ENCODE data around the gene TLE4. TPM values are rescaled to one million over a fixed set of nuclear protein-coding genes. Genes with fewer than 3 reads are reported as not detected.

Gene TLE4
- total and polyA plus RNA-seq, 10 of the 15 experiments (the other 5 are each of a cell fraction or from before 2014, with no cell fraction given): 5.3 to 53.3 (median 23.3) TPM

- H3K79me2 ChIP-seq (ENCODE audit: control insufficient read depth, insufficient read depth, low read length): no peaks in the 10 kb centered on the region
- CTCF ChIA-PET: no interaction called here
- RAD21 ChIA-PET (ENCODE audit: unreplicated experiment): interaction anchor here (2.7 kb wide), 1 partner anchor 59 kb away, joined by 16 read pairs; the partner anchor contains the start of gene TLE4
- intact Hi-C loops (cut with micrococcal nuclease; ENCODE audit: unreplicated experiment): no loop called here
- no peak overlapping the region for H2AFZ ChIP-seq (ENCODE audit: control insufficient read depth, low read depth, low read length)
- H3K27me3 ChIP-seq (replicated peaks in 1 of 2; ENCODE audit: control insufficient read depth in 2 of 2, insufficient read depth in 2 of 2, low read length in 1 of 2): no peaks in the 10 kb centered on the region
- H3K36me3 ChIP-seq (ENCODE audit: control insufficient read depth in 2 of 2, insufficient read depth in 2 of 2, low read length in 1 of 2): peaks cover 0 to 2% of the 10 kb centered on the region in 2 experiments; a peak in 2 of 4 replicates
- peak; percentile 93 for ATAC-seq
- H4K20me1 ChIP-seq (ENCODE audit: control insufficient read depth, insufficient read depth): no peaks in the 10 kb centered on the region
- POLR2A ChIA-PET: interaction anchor here (1.8 kb wide), 1 partner anchor 15 kb away, joined by 6 read pairs; no protein-coding TSS in a partner anchor
- in situ Hi-C loops (cut with MboI): no loop called here
- 19% methylated on average over 5 of the region's 5 CpGs for WGBS (ENCODE audit: insufficient coverage, insufficient replicate concordance, low lambda C conversion rate, missing lambda C conversion rate)
- SMC1A ChIA-PET (ENCODE audit: uncharacterized antibody, unreplicated experiment): interaction anchor here (0.6 to 1.3 kb wide), 2 partner anchors 59 to 65 kb away, joined by 3 to 4 read pairs; partner anchors contain the start of gene TLE4
- FAIRE-seq: peak; percentile 52
- peak; percentile 49 for DNase-seq (ENCODE audit: low read depth, low spot score)
- peak overlapping the region; percentile 56 for H3K4me2 ChIP-seq (ENCODE audit: control insufficient read depth, insufficient read depth)
- H3K4me1 ChIP-seq (ENCODE audit: control insufficient read depth, insufficient read depth, low read length): peaks cover 8% of the 10 kb centered on the region
- peak overlapping the region; percentile 30; the same call in 1 of the 2 replicates for H3K27ac ChIP-seq (ENCODE audit: control insufficient read depth, insufficient read depth)
- H3K9me3 ChIP-seq (replicated peaks; ENCODE audit: control insufficient read depth, insufficient read depth, low read length): no peaks in the 10 kb centered on the region; the same call in 2 of the 3 replicates
- peak overlapping the region; percentile 31; the same call in 1 of the 2 replicates for H3K4me3 ChIP-seq
- no TSS peak for BruUV-seq (replicated peaks)
- H3K9ac ChIP-seq (ENCODE audit: control insufficient read depth, insufficient read depth, low read length): no peak overlapping the region
- TF ChIP-seq EGR1 (IDR thresholded peaks at IDR 0.05; ENCODE audit: borderline replicate concordance in 1 of 2, low read depth in 2 of 2, low read length in 2 of 2) (no peak), PML (IDR thresholded peaks at IDR 0.05; ENCODE audit: low read length) (no peak), NR2F1 (conservative IDR thresholded peaks at IDR 0.05) (peak; percentile 69), TCF7 (IDR thresholded peaks at IDR 0.05; ENCODE audit: borderline replicate concordance) (no peak), WRNIP1 (IDR thresholded peaks at IDR 0.05; ENCODE audit: borderline replicate concordance, low read depth, low read length) (no peak), SPI1 (IDR thresholded peaks at IDR 0.05; ENCODE audit: borderline replicate concordance, insufficient read depth, low read depth, low read length) (no peak), GATAD2B (conservative IDR thresholded peaks at IDR 0.05; ENCODE audit: low read depth) (peak; percentile 74; the same call in 1 of the 2 replicates), IKZF1 (conservative IDR thresholded peaks at IDR 0.05) (peak; percentile 98), SMAD1 (IDR thresholded peaks at IDR 0.05; ENCODE audit: low read depth, partially characterized antibody) (no peak), BCL11A (IDR thresholded peaks at IDR 0.05; ENCODE audit: low read depth, low read length) (peak; percentile 95), PKNOX1 (IDR thresholded peaks at IDR 0.05) (peak; percentile 9; the same call in 1 of the 2 replicates), ZZZ3 (IDR thresholded peaks at IDR 0.05; ENCODE audit: control insufficient read depth, insufficient read length, low read depth) (no peak), CBX3 (IDR thresholded peaks at IDR 0.05; ENCODE audit: borderline replicate concordance, low read depth) (no peak), SREBF1 (IDR thresholded peaks at IDR 0.05; ENCODE audit: low read length) (no peak), SRF (IDR thresholded peaks at IDR 0.05; ENCODE audit: low read depth in 2 of 2, low read length in 2 of 2) (no peak), BRCA1 (IDR thresholded peaks at IDR 0.05; ENCODE audit: low read depth, low read length) (no peak), ATF3 (IDR thresholded peaks at IDR 0.05; ENCODE audit: borderline replicate concordance, extremely low read depth, low read depth, low read length) (no peak), TAF1 (IDR thresholded peaks at IDR 0.05; ENCODE audit: borderline replicate concordance, low read depth, low read length) (no peak), KLF5 (IDR thresholded peaks at IDR 0.05; ENCODE audit: partially characterized antibody) (no peak), DPF2 (IDR thresholded peaks at IDR 0.05) (peak; percentile 99), FOXK2 (IDR thresholded peaks at IDR 0.05) (no peak), EP300 (IDR thresholded peaks at IDR 0.05; ENCODE audit: borderline replicate concordance in 1 of 2, control insufficient read depth in 1 of 2, low read depth in 2 of 2, low read length in 2 of 2) (peak; percentile 60 to 94), ZNF384 (IDR thresholded peaks at IDR 0.05; ENCODE audit: borderline replicate concordance, low read depth, low read length) (no peak), ZNF622 (IDR thresholded peaks at IDR 0.05) (no peak), CREB1 (IDR thresholded peaks at IDR 0.05; ENCODE audit: low read depth) (no peak)
These were observed 59.0 kb downstream of the TLE4 start for GRCh38 chr9:79630521-79631403.
